ENCODE measurements around the gene HIF3A. TPM values are rescaled to one million over a fixed set of nuclear protein-coding genes. Genes with fewer than 3 reads are reported as not detected.
"Not testable (repeated sequence)": the region's sequence is repeated elsewhere in the genome, so short reads cannot be mapped to it uniquely, and the experiment has no call there.

The HIF3A gene
- total RNA-seq, 1 donor from 2014 or later = 0.23 TPM

- DNase-seq (ENCODE audit: low read depth) = no peak
- H3K4me3 ChIP-seq (ENCODE audit: low read depth, low read length) = no peak overlapping the region
- TF ChIP-seq, protein P1, sequence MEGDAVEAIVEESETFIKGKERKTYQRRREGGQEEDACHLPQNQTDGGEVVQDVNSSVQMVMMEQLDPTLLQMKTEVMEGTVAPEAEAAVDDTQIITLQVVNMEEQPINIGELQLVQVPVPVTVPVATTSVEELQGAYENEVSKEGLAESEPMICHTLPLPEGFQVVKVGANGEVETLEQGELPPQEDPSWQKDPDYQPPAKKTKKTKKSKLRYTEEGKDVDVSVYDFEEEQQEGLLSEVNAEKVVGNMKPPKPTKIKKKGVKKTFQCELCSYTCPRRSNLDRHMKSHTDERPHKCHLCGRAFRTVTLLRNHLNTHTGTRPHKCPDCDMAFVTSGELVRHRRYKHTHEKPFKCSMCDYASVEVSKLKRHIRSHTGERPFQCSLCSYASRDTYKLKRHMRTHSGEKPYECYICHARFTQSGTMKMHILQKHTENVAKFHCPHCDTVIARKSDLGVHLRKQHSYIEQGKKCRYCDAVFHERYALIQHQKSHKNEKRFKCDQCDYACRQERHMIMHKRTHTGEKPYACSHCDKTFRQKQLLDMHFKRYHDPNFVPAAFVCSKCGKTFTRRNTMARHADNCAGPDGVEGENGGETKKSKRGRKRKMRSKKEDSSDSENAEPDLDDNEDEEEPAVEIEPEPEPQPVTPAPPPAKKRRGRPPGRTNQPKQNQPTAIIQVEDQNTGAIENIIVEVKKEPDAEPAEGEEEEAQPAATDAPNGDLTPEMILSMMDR (conservative IDR thresholded peaks at IDR 0.05; ENCODE audit: low read depth, low read length) = peak; percentile 83
Observed at GRCh38 chr19:46265217-46265828, 31.5 kb upstream of the HIF3A start.

DNA sequence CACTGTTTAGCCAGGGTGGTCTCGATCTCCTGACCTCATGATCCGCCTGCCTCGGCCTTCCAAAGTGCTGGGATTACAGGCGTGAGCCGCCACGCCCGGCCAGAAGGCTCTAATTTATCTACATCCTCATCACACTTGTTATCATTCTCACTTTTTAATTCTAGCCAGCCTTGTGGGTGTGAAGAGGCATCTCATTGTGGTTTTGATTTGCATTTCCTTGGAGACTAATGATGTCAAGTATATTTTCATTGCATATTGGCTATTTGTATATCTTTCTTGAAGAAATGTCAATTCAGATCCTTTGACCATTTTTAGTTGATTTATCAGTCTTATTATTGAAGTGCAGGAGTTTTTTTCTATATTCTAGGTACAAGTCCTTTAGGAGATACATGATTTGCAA, 27.7 kb upstream of the HIF3A start:
- no peak for DNase-seq (ENCODE audit: low read depth)
- no peak overlapping the region for H3K4me3 ChIP-seq (ENCODE audit: low read depth, low read length)
- TF ChIP-seq, protein P1 (conservative IDR thresholded peaks at IDR 0.05; ENCODE audit: low read depth, low read length) = no peak

DNA sequence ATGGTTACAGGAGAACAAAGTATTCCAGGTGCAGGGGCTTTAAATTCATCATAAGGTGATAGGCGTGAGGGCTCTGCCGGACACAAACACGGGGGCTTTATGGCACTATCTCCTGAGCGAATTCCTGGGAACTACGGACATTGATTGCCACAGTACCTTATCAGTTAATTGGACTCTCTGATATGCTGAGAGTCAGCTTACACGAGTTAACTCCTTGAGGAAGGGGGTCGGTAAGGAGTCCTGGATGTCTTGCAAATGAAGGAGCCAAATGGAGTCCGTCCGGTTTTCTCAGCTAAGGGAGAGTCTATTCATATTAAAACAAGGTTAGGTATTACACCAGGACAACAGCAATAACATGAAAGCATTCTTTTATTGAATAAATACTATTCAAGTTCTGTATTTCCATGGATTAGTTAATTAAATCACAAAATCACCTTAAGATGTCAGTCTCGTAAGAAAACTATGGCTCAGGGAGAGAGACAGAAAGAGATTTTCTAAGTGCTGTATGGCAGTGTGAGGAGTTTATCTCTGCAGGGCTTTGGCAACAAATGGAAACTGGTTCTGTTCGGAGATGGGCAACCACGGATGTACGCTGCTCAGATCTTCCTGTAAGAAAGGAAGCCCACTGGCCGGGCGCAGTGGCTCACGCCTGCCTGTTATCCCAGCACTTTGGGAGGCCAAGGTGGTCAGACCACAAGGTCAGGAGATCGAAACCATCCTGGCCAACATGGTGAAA, 26.2 kb upstream of the HIF3A start:
- no peak for DNase-seq (ENCODE audit: low read depth)
- TF ChIP-seq, protein P1 (conservative IDR thresholded peaks at IDR 0.05; ENCODE audit: low read depth, low read length) = no peak
- no peak overlapping the region for H3K4me3 ChIP-seq (ENCODE audit: low read depth, low read length)

DNA sequence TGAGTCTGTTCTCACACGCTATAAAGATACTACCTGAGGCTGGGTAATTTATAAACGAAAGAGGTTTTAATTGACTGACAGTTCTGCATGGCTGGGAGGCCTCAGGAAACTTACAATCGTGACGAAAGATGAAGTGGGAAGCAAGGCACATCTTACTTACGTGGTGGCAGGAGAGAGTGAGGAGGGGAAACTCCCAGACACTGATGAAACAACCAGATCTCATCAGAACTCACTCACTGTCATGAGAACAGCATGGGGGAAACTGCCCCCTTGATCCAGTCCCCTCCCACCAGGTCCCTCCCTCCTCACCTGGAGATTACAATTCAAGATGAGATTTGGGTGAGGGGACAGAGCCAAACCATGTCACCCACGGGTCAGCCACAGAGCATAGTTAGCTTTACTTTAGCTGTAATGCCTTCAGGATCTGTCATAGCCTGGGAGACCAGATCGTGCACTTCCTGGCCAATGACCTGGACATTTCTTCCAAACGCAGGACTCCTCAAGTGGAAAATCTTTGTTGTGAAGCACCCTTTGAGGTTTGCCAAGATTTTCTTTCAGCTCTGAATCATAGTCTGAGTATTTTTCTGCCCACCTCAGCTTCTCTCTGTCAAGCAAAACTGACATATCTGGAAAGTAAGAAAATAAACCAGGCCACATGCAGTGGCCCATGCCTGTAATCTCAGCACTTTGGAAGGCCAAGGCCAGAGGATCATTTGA, 25.2 kb upstream of the HIF3A start:
- no peak overlapping the region for H3K4me3 ChIP-seq (ENCODE audit: low read depth, low read length)
- TF ChIP-seq, protein P1 (conservative IDR thresholded peaks at IDR 0.05; ENCODE audit: low read depth, low read length) = no peak
- peak; percentile 98 for DNase-seq (ENCODE audit: low read depth)

DNA sequence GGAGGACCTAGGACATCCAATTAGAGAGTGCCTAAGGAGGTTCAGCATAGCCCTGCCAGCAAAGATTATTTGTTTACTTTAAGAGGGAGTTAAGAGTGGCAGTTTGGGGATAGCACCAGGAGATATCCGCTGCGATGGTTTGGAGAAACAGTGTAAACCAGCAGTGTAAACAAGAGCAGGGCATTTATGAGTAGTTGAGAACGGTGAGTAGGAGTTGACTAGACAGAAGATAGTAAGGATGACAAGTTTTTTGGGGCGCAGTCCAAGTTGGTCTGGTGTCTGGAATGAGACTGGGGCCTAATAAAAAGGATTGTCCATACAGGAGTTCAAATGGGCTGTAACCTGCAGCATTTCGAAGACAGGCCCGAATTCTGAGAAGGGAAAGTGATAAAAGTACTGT, 22.9 kb upstream of the HIF3A start:
- H3K4me3 ChIP-seq (ENCODE audit: low read depth, low read length); DNase-seq (ENCODE audit: low read depth): not testable (repeated sequence)

DNA sequence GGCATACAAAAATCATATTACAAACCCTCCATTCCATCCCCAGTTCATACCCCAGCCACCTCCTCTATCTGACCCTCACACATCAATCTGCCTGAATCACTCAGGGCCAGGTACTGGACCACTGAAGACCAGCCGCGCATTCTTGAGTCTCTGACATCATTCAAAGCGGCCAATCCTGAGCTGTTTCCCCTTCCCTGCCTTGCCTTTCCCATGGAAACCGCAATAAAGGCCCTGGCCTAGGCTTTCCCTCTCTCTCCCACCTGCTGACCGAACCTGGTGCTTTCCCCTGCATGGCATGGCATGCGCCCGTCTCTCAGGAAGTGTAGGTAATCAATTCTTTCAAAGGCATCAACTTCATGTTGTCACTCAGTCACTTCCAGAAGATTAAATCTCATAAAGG, 17.7 kb upstream of the HIF3A start:
- TF ChIP-seq, protein P1 (conservative IDR thresholded peaks at IDR 0.05; ENCODE audit: low read depth, low read length) = no peak
- no peak for DNase-seq (ENCODE audit: low read depth)
- no peak overlapping the region for H3K4me3 ChIP-seq (ENCODE audit: low read depth, low read length)

DNA sequence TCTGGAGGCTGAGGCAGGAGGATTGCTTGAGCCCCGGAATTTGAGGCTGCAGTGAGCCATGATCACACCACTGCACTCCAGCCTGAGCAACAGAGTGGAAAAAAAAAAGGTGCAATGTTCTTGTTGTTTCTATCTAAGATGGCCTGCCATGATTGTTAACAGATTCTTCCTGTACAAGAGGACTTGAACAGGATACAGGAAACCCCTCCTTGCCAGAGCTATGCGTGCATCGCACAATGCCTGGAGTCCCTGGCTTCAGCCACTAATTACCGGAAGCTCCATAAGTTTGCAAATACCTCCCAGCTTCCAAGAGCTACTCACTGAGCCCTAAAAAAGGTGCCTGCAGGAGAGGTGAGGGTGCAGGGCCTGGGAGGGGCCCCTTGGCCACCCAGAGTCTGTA, 13.1 kb upstream of the HIF3A start:
- TF ChIP-seq, protein P1 (conservative IDR thresholded peaks at IDR 0.05; ENCODE audit: low read depth, low read length) = no peak
- DNase-seq (ENCODE audit: low read depth) = no peak

More for the DNA sequence above, 13.1 kb upstream of the HIF3A start:
- no peak overlapping the region for H3K4me3 ChIP-seq (ENCODE audit: low read depth, low read length)

Data from epithelial cell of proximal tubule (primary cell).